Gastrocnemius medialis (tissue), 4 donors: ENCODE results near the gene GPRIN1.

Source experiments
- CTCF ChIP-seq, 5 experiments: fragments of 450-650 bp in 3 of 5; fragments of 200-600 bp in 2 of 5; sonication (generic) in 2 of 5; IDR thresholded peaks in 4 of 5; conservative IDR thresholded peaks in 1 of 5; 1 replicate in 4 of 5; 2 replicates in 1 of 5; pipeline ENCODE4 v1.5.1; 2016 to 2019; ENCODE audit warnings: antibody characterized with exemption in 5 of 5, mild to moderate bottlenecking in 3 of 5, moderate library complexity in 3 of 5
- POLR2A ChIP-seq, 2 donors: fragments of 450-650 bp; IDR thresholded peaks; one replicate each; pipeline ENCODE4 v1.6.1; 2017; ENCODE audit warnings: antibody characterized with exemption in 2 of 2, mild to moderate bottlenecking in 2 of 2, moderate library complexity in 2 of 2

GRCh38 chr5:176570044-176570443, 39.9 kb downstream of the GPRIN1 start:
- TF ChIP-seq CTCF (IDR thresholded peaks at IDR 0.05 in 4 of 5, conservative IDR thresholded peaks at IDR 0.05 in 1 of 5) (no peak), POLR2A (IDR thresholded peaks at IDR 0.05) (no peak)
